Mammary epithelial cell (primary cell): ENCODE measurements around the gene ZNF425.

Source experiments
- EZH2 ChIP-seq: IDR thresholded peaks from 2 replicates; pipeline ENCODE4 v1.6.1; 2012; ENCODE audit warnings: low read length, inconsistent platforms, borderline replicate concordance
- TF ChIP-seq, protein P1 (sequence below), 2 donors: IDR thresholded peaks in 1 of 2; conservative IDR thresholded peaks in 1 of 2; 2 replicates each; pipeline ENCODE4 v1.5.1; 2011 to 2012; ENCODE audit warnings: inconsistent platforms in 2 of 2, low read length in 2 of 2, mild to moderate bottlenecking in 2 of 2, control low read depth in 1 of 2, low read depth in 1 of 2; ENCODE audit not compliant: insufficient read depth in 1 of 2; ENCODE audit errors: extremely low read depth in 1 of 2

DNA sequence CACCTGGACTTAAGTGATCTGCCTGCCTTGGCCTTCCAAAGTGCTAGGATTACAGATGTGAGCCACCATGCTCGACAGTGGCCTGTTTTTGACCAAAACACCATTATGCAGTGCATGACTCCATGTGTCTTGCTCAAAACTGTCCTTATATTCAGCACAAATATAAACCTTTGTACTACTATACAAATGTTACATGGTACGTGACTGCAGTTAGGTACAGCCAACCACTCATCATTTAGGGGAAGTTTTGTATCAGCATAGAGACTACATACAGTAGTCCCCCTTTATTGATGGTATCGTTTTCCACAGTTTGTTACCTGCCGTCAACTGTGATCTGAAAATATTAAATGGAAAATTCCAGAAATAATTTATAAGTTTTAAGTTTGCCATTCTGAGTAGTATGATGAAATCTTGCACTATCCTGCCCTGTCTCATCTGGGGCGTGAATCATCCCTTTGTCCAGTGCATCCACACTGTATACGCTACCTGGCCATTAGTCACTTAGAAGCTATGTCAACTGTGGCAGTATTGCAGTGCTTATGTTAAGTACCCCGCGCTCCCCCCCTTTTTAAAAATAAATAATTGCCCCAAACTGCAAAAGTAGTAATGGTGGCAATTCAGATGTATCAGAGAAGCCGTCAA lies 45.9 kb upstream of the ZNF425 start:
- TF ChIP-seq, protein P1, sequence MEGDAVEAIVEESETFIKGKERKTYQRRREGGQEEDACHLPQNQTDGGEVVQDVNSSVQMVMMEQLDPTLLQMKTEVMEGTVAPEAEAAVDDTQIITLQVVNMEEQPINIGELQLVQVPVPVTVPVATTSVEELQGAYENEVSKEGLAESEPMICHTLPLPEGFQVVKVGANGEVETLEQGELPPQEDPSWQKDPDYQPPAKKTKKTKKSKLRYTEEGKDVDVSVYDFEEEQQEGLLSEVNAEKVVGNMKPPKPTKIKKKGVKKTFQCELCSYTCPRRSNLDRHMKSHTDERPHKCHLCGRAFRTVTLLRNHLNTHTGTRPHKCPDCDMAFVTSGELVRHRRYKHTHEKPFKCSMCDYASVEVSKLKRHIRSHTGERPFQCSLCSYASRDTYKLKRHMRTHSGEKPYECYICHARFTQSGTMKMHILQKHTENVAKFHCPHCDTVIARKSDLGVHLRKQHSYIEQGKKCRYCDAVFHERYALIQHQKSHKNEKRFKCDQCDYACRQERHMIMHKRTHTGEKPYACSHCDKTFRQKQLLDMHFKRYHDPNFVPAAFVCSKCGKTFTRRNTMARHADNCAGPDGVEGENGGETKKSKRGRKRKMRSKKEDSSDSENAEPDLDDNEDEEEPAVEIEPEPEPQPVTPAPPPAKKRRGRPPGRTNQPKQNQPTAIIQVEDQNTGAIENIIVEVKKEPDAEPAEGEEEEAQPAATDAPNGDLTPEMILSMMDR (conservative IDR thresholded peaks at IDR 0.05 in 1 of 2, IDR thresholded peaks at IDR 0.05 in 1 of 2; ENCODE audit: extremely low read depth in 1 of 2, insufficient read depth in 1 of 2, low read depth in 1 of 2, low read length in 2 of 2), result no peak
- no peak for TF ChIP-seq EZH2
